Endothelial cell of umbilical vein (primary cell): ENCODE data around the gene CCR5. TPM values are rescaled to one million over a fixed set of nuclear protein-coding genes. Genes with fewer than 3 reads are reported as not detected.
A peak's percentile ranks its signal among the peaks of the same experiment; 100 is the strongest.

Experiments used
- BruUV-seq: library from RNA; stranded (reverse); fragments of 400-500 nt; replicated peaks from 2 replicates; lab custom pipeline; 2021; lab: Mats Ljungman, UMichigan
- CTCF ChIA-PET: fragments of 300-600, 350-600 bp; sonication (Branson Sonifier 250); formaldehyde crosslinking; loops from one replicate; lab custom pipeline; 2021; ENCODE audit warnings: antibody characterized with exemption, inconsistent platforms; lab: Charles Lee
- POLR2A ChIA-PET: fragments of 300-600, 350-600 bp; sonication (Branson Sonifier 250); formaldehyde crosslinking; loops from one replicate; lab custom pipeline; 2021; ENCODE audit warnings: antibody characterized with exemption, inconsistent platforms; lab: Charles Lee
- DNase-seq: peaks from one replicate; pipeline ENCODE4 v3.0.0-alpha.2; 2011; ENCODE audit warnings: low read depth, low spot score
- FAIRE-seq: peaks from 2 replicates; lab custom pipeline; 2011; peaks lifted over from hg19 to GRCh38; lab: Jason Lieb, UNC
- H2AFZ ChIP-seq: 2 replicates; pipeline ENCODE4 v1.6.0; 2012; ENCODE audit warnings: low read depth, low read length, control low read depth, inconsistent platforms
- H3K27ac ChIP-seq: 2 replicates; pipeline ENCODE4 v1.5.1; 2011; ENCODE audit warnings: low read depth, mild to moderate bottlenecking, control low read depth, low read length, moderate library complexity; ENCODE audit not compliant: insufficient read depth
- H3K27me3 ChIP-seq, 2 experiments: 2 replicates each; pipeline versions ENCODE4 v1.6.0 to v1.6.1; 2011; ENCODE audit warnings: low read length in 2 of 2, mixed read lengths in 1 of 2; ENCODE audit not compliant: control insufficient read depth in 2 of 2, insufficient read depth in 2 of 2
- H3K36me3 ChIP-seq, 2 experiments: 2 replicates in 1 of 2; 3 replicates in 1 of 2; pipeline ENCODE4 v1.5.1; 2011; ENCODE audit warnings: low read length in 2 of 2, mild to moderate bottlenecking in 1 of 2, moderate library complexity in 1 of 2; ENCODE audit not compliant: control insufficient read depth in 2 of 2, insufficient read depth in 2 of 2; ENCODE audit errors: extremely low read depth in 1 of 2
- H3K4me1 ChIP-seq: 3 replicates; pipeline ENCODE4 v1.5.1; 2011; ENCODE audit warnings: mild to moderate bottlenecking, low read length; ENCODE audit not compliant: control insufficient read depth, insufficient read depth; ENCODE audit errors: extremely low read depth
- H3K4me2 ChIP-seq: 2 replicates; pipeline ENCODE4 v1.6.1; 2011; ENCODE audit warnings: low read length, control low read depth, mixed read lengths; ENCODE audit not compliant: insufficient read depth
- H3K4me3 ChIP-seq, 3 experiments: fragments of 200-600 bp in 1 of 3; sonication (generic), shearing (Covaris generic) in 1 of 3; replicated peaks in 1 of 3; 2 replicates each; pipeline ENCODE4 v1.5.1; 2011 to 2016; ENCODE audit warnings: control low read depth in 3 of 3, low read length in 3 of 3, mild to moderate bottlenecking in 2 of 3, inconsistent platforms in 1 of 3, low read depth in 1 of 3, moderate library complexity in 1 of 3; ENCODE audit not compliant: insufficient read depth in 1 of 3
- H3K79me2 ChIP-seq: 2 replicates; pipeline ENCODE4 v1.6.0; 2012; ENCODE audit warnings: low read length, inconsistent platforms; ENCODE audit not compliant: control insufficient read depth, insufficient read depth
- H3K9ac ChIP-seq: replicated peaks from 2 replicates; pipeline ENCODE3; 2011; ENCODE audit warnings: low read length, control low read depth; ENCODE audit not compliant: insufficient read depth; ENCODE audit errors: extremely low read depth
- H3K9me1 ChIP-seq: replicated peaks from 3 replicates; pipeline ENCODE4 v1.6.0; 2011; ENCODE audit warnings: mild to moderate bottlenecking, low read length; ENCODE audit not compliant: control insufficient read depth, insufficient read depth; ENCODE audit errors: extremely low read depth
- H3K9me3 ChIP-seq: replicated peaks from 2 replicates; pipeline ENCODE4 v1.5.1; 2012; ENCODE audit warnings: low read length, inconsistent platforms; ENCODE audit not compliant: control insufficient read depth, insufficient read depth
- H4K20me1 ChIP-seq: replicated peaks from 2 replicates; pipeline ENCODE3; 2011; ENCODE audit warnings: mild to moderate bottlenecking, low read length; ENCODE audit not compliant: control insufficient read depth, insufficient read depth; ENCODE audit errors: extremely low read depth
- EZH2 ChIP-seq: IDR thresholded peaks from 2 replicates; pipeline ENCODE4 v1.6.1; 2012; ENCODE audit warnings: borderline replicate concordance, low read depth, mild to moderate bottlenecking, moderate library complexity, low read length, inconsistent platforms; ENCODE audit not compliant: severe bottlenecking
- FOS ChIP-seq: IDR thresholded peaks from 2 replicates; pipeline ENCODE4 v1.6.1; 2011; ENCODE audit warnings: mild to moderate bottlenecking, low read length, moderate library complexity, borderline replicate concordance; ENCODE audit not compliant: insufficient read depth
- GATA2 ChIP-seq: IDR thresholded peaks from 2 replicates; pipeline ENCODE4 v1.7.0; 2011; ENCODE audit warnings: low read depth, mild to moderate bottlenecking, moderate library complexity, mixed read lengths, low read length; ENCODE audit not compliant: insufficient read length, insufficient read depth
- JUN ChIP-seq: IDR thresholded peaks from 2 replicates; pipeline ENCODE4 v1.6.1; 2011; ENCODE audit warnings: borderline replicate concordance, low read depth; ENCODE audit not compliant: insufficient read length, insufficient read depth
- MYC ChIP-seq: IDR thresholded peaks from one replicate; pipeline ENCODE4 v1.6.1; 2011; ENCODE audit warnings: mild to moderate bottlenecking, low read depth, low read length
- POLR2A ChIP-seq: IDR thresholded peaks from 2 replicates; pipeline ENCODE4 v1.6.1; 2012; ENCODE audit warnings: low read depth, mild to moderate bottlenecking, control low read depth, low read length
- POLR2AphosphoS5 ChIP-seq: IDR thresholded peaks from 2 replicates; pipeline ENCODE4 v1.6.1; 2012; ENCODE audit warnings: low read depth, mild to moderate bottlenecking, control low read depth, low read length, moderate library complexity; ENCODE audit not compliant: insufficient read depth
- dilution Hi-C: fragments of 300-500 bp; cut with MboI; formaldehyde crosslinking; loops from one replicate; pipeline ENCODE4 v1.15.0; 2019; ENCODE audit warnings: low sequenced_read_pairs; ENCODE audit not compliant: extremely low pct_ligation_motif_present
- intact Hi-C: fragments of 100-400 bp; cut with micrococcal nuclease; formaldehyde crosslinking; loops from one replicate; pipeline ENCODE4 v1.10.0; 2022
- polyA plus RNA-seq, 4 experiments: library from polyadenylated mRNA; depleted of rRNA in 3 of 4; stranded (reverse) in 3 of 4; unstranded in 1 of 4; fragments of >200 nt; gene quantifications; 2 replicates each; pipeline versions ENCODE4 v1.2.1 to v1.2.3, GENCODE V29; 2011 to 2012; ENCODE audit warnings: missing spikeins in 1 of 4
- total RNA-seq: library from RNA; stranded (reverse); gene quantifications from 2 replicates; pipeline ENCODE4 v1.2.3, GENCODE V29; 2021
- TF ChIP-seq, protein P1 (sequence below), 2 donors: IDR thresholded peaks; 1 replicate in 1 of 2; 2 replicates in 1 of 2; pipeline ENCODE4 v1.5.1; 2011; ENCODE audit warnings: low read length in 2 of 2, mild to moderate bottlenecking in 2 of 2, moderate library complexity in 2 of 2, control low read depth in 1 of 2, inconsistent platforms in 1 of 2, low read depth in 1 of 2; ENCODE audit not compliant: insufficient read depth in 1 of 2; ENCODE audit errors: extremely low read depth in 1 of 2
- TF ChIP-seq, protein P2 (sequence below): IDR thresholded peaks from 2 replicates; pipeline ENCODE4 v1.6.1; 2011; ENCODE audit not compliant: insufficient read depth, insufficient read length

The CCR5 gene
- total and polyA plus RNA-seq, 2 donors (not counting 3 experiments of a cell fraction or from before 2014, with no cell fraction given): not detected

DNA sequence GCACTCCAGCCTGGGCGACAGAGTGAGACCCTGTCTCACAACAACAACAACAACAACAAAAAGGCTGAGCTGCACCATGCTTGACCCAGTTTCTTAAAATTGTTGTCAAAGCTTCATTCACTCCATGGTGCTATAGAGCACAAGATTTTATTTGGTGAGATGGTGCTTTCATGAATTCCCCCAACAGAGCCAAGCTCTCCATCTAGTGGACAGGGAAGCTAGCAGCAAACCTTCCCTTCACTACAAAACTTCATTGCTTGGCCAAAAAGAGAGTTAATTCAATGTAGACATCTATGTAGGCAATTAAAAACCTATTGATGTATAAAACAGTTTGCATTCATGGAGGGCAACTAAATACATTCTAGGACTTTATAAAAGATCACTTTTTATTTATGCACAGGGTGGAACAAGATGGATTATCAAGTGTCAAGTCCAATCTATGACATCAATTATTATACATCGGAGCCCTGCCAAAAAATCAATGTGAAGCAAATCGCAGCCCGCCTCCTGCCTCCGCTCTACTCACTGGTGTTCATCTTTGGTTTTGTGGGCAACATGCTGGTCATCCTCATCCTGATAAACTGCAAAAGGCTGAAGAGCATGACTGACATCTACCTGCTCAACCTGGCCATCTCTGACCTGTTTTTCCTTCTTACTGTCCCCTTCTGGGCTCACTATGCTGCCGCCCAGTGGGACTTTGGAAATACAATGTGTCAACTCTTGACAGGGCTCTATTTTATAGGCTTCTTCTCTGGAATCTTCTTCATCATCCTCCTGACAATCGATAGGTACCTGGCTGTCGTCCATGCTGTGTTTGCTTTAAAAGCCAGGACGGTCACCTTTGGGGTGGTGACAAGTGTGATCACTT lies 2.0 kb downstream of the CCR5 start:
- no peak for TF ChIP-seq EZH2
- TF ChIP-seq, protein P1, sequence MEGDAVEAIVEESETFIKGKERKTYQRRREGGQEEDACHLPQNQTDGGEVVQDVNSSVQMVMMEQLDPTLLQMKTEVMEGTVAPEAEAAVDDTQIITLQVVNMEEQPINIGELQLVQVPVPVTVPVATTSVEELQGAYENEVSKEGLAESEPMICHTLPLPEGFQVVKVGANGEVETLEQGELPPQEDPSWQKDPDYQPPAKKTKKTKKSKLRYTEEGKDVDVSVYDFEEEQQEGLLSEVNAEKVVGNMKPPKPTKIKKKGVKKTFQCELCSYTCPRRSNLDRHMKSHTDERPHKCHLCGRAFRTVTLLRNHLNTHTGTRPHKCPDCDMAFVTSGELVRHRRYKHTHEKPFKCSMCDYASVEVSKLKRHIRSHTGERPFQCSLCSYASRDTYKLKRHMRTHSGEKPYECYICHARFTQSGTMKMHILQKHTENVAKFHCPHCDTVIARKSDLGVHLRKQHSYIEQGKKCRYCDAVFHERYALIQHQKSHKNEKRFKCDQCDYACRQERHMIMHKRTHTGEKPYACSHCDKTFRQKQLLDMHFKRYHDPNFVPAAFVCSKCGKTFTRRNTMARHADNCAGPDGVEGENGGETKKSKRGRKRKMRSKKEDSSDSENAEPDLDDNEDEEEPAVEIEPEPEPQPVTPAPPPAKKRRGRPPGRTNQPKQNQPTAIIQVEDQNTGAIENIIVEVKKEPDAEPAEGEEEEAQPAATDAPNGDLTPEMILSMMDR (IDR thresholded peaks at IDR 0.05; ENCODE audit: extremely low read depth in 1 of 2, insufficient read depth in 1 of 2, low read depth in 1 of 2, low read length in 2 of 2): peak in 1 of 2 donors; percentile 27
- Histone ChIP-seq H3K9ac (no peak overlapping the region), H3K4me2 (no peak overlapping the region), H2AFZ (no peak overlapping the region), H3K79me2 (no peaks in the 10 kb centered on the region), H3K4me3 (no peak overlapping the region), H3K9me1 (no peaks in the 10 kb centered on the region), H4K20me1 (no peaks in the 10 kb centered on the region), H3K4me1 (no peaks in the 10 kb centered on the region), H3K27ac (no peak overlapping the region), H3K36me3 (no peaks in the 10 kb centered on the region), H3K27me3 (peaks cover 12 to 22% of the 10 kb centered on the region in 2 experiments), H3K9me3 (no peaks in the 10 kb centered on the region)
- no peak for DNase-seq
- dilution Hi-C loops (no loop called here), intact Hi-C loops (loop anchor here (10.0 kb wide), 1 partner anchor 182 kb away; no protein-coding TSS in a partner anchor)
- CTCF ChIA-PET: interaction anchor here (0.7 to 6.1 kb wide), 4 partner anchors 54 to 434 kb away, joined by 3 to 45 read pairs (median 6); no protein-coding TSS in a partner anchor
- no TSS peak for BruUV-seq
- no peak for FAIRE-seq
- POLR2A ChIA-PET: no interaction called here

DNA sequence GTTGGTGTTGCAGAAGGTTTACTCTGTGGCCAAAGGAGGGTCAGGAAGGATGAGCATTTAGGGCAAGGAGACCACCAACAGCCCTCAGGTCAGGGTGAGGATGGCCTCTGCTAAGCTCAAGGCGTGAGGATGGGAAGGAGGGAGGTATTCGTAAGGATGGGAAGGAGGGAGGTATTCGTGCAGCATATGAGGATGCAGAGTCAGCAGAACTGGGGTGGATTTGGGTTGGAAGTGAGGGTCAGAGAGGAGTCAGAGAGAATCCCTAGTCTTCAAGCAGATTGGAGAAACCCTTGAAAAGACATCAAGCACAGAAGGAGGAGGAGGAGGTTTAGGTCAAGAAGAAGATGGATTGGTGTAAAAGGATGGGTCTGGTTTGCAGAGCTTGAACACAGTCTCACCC lies 4.0 kb downstream of the CCR5 start:
- ChIA-PET CTCF (interaction anchor here (0.9 to 1.6 kb wide), 2 partner anchors 9 to 98 kb away, joined by 5 to 10 read pairs; no protein-coding TSS in a partner anchor), POLR2A (no interaction called here)
- H3K36me3 ChIP-seq: no peaks in the 10 kb centered on the region
- no peak overlapping the region for H3K4me3 ChIP-seq
- no peak overlapping the region for H3K27ac ChIP-seq
- H3K9me3 ChIP-seq: no peaks in the 10 kb centered on the region
- H3K27me3 ChIP-seq: peaks cover 7 to 15% of the 10 kb centered on the region in 2 experiments
- TF ChIP-seq, protein P2, sequence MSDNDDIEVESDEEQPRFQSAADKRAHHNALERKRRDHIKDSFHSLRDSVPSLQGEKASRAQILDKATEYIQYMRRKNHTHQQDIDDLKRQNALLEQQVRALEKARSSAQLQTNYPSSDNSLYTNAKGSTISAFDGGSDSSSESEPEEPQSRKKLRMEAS: no peak
- TF ChIP-seq EZH2 (no peak), GATA2 (no peak), POLR2AphosphoS5 (no peak), JUN (no peak), FOS (no peak), POLR2A (no peak), MYC (no peak)
- TF ChIP-seq, protein P1 (IDR thresholded peaks at IDR 0.05; ENCODE audit: extremely low read depth in 1 of 2, insufficient read depth in 1 of 2, low read depth in 1 of 2, low read length in 2 of 2): no peak
- no peak overlapping the region for H2AFZ ChIP-seq
- no peak for DNase-seq
- dilution Hi-C loops: no loop called here
- no peak for FAIRE-seq
- no TSS peak for BruUV-seq
- no peaks in the 10 kb centered on the region for H3K4me1 ChIP-seq
- intact Hi-C loops: loop anchor here (5.0 to 10.0 kb wide), 2 partner anchors 180 to 297 kb away; no protein-coding TSS in a partner anchor
- no peak overlapping the region for H3K9ac ChIP-seq
- H3K9me1 ChIP-seq: no peaks in the 10 kb centered on the region
- no peaks in the 10 kb centered on the region for H3K79me2 ChIP-seq
- H3K4me2 ChIP-seq: no peak overlapping the region
- no peaks in the 10 kb centered on the region for H4K20me1 ChIP-seq
